Measurements from ENCODE around the gene RELN. TPM values are rescaled to one million over a fixed set of nuclear protein-coding genes. Genes with fewer than 3 reads are reported as not detected.

Gene RELN
- total RNA-seq, 1 experiment from 2014 or later: 0.20 TPM

GRCh38 chr7:103687272-103687671, 302.2 kb downstream of the RELN start:
- CTCF ChIA-PET: no interaction called here
- BruUV-seq (replicated peaks): no TSS peak

More at GRCh38 chr7:103687272-103687671, 302.2 kb downstream of the RELN start:
- TF ChIP-seq, protein P1, sequence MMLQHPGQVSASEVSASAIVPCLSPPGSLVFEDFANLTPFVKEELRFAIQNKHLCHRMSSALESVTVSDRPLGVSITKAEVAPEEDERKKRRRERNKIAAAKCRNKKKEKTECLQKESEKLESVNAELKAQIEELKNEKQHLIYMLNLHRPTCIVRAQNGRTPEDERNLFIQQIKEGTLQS (IDR thresholded peaks at IDR 0.05): no peak
- TF ChIP-seq ELF1 (IDR thresholded peaks at IDR 0.05; ENCODE audit: borderline replicate concordance, low read depth) (no peak), SP1 (IDR thresholded peaks at IDR 0.05; ENCODE audit: low read depth) (no peak), CBX3 (IDR thresholded peaks at IDR 0.05; ENCODE audit: low read depth) (no peak), FOSL1 (IDR thresholded peaks at IDR 0.05; ENCODE audit: low read depth) (no peak), CEBPB (IDR thresholded peaks at IDR 0.05; ENCODE audit: low read depth) (no peak), JUND (IDR thresholded peaks at IDR 0.05) (no peak), POLR2A (IDR thresholded peaks at IDR 0.05; ENCODE audit: borderline replicate concordance, extremely low read depth, insufficient read depth, insufficient read length) (no peak), EGR1 (IDR thresholded peaks at IDR 0.05; ENCODE audit: low read depth) (no peak), SRF (IDR thresholded peaks at IDR 0.05; ENCODE audit: low read depth) (no peak), ZFX (IDR thresholded peaks at IDR 0.05) (no peak), EZH2phosphoT487 (IDR thresholded peaks at IDR 0.05; ENCODE audit: borderline replicate concordance) (no peak), RAD21 (IDR thresholded peaks at IDR 0.05; ENCODE audit: low read depth) (no peak), TCF7L2 (IDR thresholded peaks at IDR 0.05; ENCODE audit: borderline replicate concordance, extremely low read depth, insufficient read depth, insufficient read length) (no peak), POLR2AphosphoS5 (IDR thresholded peaks at IDR 0.05; ENCODE audit: low read depth, low read length) (no peak)
- TF ChIP-seq, protein P2, sequence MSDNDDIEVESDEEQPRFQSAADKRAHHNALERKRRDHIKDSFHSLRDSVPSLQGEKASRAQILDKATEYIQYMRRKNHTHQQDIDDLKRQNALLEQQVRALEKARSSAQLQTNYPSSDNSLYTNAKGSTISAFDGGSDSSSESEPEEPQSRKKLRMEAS (IDR thresholded peaks at IDR 0.05): no peak
- TF ChIP-seq, protein P3, sequence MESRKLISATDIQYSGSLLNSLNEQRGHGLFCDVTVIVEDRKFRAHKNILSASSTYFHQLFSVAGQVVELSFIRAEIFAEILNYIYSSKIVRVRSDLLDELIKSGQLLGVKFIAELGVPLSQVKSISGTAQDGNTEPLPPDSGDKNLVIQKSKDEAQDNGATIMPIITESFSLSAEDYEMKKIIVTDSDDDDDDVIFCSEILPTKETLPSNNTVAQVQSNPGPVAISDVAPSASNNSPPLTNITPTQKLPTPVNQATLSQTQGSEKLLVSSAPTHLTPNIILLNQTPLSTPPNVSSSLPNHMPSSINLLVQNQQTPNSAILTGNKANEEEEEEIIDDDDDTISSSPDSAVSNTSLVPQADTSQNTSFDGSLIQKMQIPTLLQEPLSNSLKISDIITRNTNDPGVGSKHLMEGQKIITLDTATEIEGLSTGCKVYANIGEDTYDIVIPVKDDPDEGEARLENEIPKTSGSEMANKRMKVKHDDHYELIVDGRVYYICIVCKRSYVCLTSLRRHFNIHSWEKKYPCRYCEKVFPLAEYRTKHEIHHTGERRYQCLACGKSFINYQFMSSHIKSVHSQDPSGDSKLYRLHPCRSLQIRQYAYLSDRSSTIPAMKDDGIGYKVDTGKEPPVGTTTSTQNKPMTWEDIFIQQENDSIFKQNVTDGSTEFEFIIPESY (IDR thresholded peaks at IDR 0.05; ENCODE audit: extremely low read depth, insufficient replicate concordance, low read length): no peak
- DNase-seq (ENCODE audit: low read depth, low spot score): no peak
- POLR2A ChIA-PET: no interaction called here
- H4K20me1 ChIP-seq (ENCODE audit: insufficient read depth): no peaks in the 10 kb centered on the region; the same call in 1 of the 2 replicates
- no peak overlapping the region for H3K4me2 ChIP-seq (ENCODE audit: low read length)
- no peak overlapping the region for H2AFZ ChIP-seq (ENCODE audit: low read depth, low read length, poor library complexity, severe bottlenecking)
- ATAC-seq: no peak
- peaks cover 30% of the 10 kb centered on the region for H3K27me3 ChIP-seq (ENCODE audit: insufficient read depth, low read length)
- RAD21 ChIA-PET (ENCODE audit: low non-redundant PET in 1 of 2, low total read pairs in 2 of 2, uncharacterized antibody in 2 of 2, unreplicated experiment in 2 of 2): no interaction called here
- no peaks in the 10 kb centered on the region for H3K9me3 ChIP-seq (ENCODE audit: control insufficient read depth in 1 of 2, insufficient read depth in 1 of 2, low read depth in 1 of 2, low read length in 2 of 2)
- intact Hi-C loops (cut with micrococcal nuclease): no loop called here
- H3K4me3 ChIP-seq (replicated peaks in 1 of 2; ENCODE audit: low read depth in 1 of 2, low read length in 2 of 2): no peak overlapping the region
- no peaks in the 10 kb centered on the region for H3K9me2 ChIP-seq (ENCODE audit: insufficient read depth)
- no peaks in the 10 kb centered on the region for H3K4me1 ChIP-seq (ENCODE audit: control insufficient read depth in 1 of 2, insufficient read depth in 2 of 2, low read length in 2 of 2)
- H3K79me2 ChIP-seq (ENCODE audit: insufficient read depth, low read length): no peaks in the 10 kb centered on the region
- H3K36me3 ChIP-seq (ENCODE audit: control insufficient read depth in 1 of 2, insufficient read depth in 2 of 2, low read length in 2 of 2): no peaks in the 10 kb centered on the region
- H3K9ac ChIP-seq (ENCODE audit: low read length): no peak overlapping the region
- H3K27ac ChIP-seq (ENCODE audit: low read depth, low read length): no peak overlapping the region

Measured in HCT116 (cell line).